NK-92 treated with Interleukin-12 subunit alpha and Interleukin-12 subunit beta, amount 100 ng/mL, for 24 hours (cell line): ENCODE results near the gene OBI1.

Experiments used
- DNase-seq: peaks from one replicate; lab custom pipeline; 2025; lab: John Stamatoyannopoulos, UW

The OBI1 gene

DNA sequence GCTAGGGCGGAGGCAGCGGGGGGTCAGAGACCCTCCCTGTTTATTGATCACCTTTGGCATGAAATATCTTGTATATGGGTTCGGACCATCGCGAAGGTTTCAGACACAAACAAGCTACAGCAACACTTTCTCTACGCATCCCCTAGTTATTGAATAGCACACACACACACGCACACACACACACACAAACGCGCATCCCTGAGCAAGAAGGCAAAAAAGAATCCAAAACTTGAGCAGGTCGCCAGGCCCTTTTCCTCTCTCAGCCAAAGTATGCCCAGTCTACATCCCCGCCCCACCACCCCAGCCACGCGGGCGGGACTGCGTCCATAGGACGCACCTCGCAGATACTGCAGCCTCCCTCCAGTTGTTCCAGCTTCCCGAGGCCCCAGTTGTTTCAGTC, 71.6 kb downstream of the OBI1 start:
- no peak for DNase-seq

DNA sequence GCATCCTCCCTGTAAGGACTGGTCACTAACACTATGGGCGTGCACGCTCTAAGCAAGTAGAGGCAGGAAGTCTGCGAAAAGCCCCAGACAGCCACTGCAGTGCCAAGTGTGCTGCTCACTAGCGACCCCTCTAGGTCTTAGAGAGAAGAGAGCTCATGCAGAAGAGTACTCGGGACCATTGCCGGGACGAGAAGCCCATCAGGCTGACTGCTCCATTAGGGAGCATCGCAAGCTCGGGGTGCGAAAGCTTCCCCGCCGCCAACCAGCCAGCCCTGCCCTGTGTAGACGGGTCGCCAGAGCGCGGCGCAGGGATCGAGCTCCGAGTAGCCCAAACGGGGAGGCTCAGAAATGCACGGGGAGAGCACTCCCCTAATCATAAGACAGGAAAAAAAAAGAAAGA, 72.2 kb downstream of the OBI1 start:
- no peak for DNase-seq

DNA sequence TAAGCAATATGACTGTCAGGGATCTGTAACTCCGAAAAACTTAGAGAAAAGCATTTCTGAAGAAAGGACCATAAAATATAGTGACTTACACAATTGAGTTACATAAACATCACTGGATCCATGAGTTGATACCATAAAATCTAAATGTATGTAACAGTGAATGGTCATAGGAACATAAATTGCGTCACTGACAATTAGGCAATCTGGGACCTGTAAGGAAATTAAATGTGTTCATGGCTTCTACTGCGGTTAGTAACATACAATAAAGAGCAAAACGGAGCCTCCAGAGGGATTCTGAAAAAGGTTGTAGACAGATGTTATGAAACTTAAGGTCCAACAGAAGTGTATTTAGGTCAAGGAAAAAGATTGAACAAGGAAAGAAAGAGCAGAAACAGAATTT, 82.7 kb downstream of the OBI1 start:
- no peak for DNase-seq

DNA sequence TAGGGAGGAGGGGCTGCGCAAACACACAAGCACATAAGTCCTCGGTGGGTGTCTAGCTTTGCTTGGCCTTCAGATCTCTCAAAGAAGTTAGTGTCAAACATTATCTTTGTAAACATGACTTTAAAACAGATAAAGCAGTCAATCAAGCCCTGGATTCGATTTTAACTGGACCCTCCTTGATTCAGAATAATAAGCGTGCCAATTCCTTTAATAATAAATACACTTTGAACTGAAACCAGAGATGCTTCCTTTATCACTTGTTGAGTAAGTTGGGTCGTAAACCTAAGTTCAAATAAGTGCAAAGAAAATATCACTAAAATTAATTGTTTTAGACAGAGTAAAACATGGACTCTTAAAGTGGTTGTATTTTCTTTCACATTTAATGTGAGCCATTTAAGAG, 86.5 kb downstream of the OBI1 start:
- no peak for DNase-seq

DNA sequence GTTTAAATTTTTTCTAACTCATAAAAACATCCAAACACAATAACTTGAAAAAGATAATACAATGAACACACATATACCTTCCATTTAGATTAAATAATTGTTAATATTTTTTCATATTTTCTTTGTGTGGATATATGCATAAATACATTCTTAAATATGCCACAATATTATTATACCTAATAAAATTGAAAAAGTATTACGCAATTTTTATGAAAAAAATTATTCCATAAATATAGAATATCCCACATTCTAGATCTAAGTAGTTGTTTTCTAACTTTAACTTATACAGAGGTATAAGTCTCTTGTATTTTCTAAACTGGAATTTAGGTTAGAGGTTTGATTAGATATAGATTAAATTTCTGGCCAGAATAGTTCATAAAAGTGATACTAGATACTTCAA, 89.9 kb downstream of the OBI1 start:
- no peak for DNase-seq

DNA sequence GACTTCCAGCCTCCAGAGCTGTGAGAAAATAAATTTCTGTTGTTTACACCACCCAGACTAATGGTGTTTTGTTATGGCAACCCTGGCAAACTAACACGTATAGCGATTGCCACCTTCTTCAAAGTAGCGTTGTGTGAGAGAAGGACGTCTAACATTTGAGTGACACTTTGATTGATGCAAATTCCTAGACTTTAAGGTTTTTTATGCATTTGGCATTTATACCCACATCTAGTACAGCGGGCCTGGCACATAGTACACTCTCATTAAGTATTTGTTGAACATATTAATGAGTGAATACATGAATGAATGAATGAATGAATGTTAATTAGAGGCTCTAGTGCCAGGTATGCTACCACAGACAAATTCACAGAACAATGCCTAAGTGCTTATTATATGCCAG, 92.3 kb downstream of the OBI1 start:
- no peak for DNase-seq
